Caco-2 (cell line): ENCODE data around the gene ARRDC5. TPM values are rescaled to one million over a fixed set of nuclear protein-coding genes. Genes with fewer than 3 reads are reported as not detected.

Source experiments
- BruUV-seq: library from RNA; stranded (reverse); fragments of 400-500 nt; replicated peaks from 2 replicates; lab custom pipeline; 2021; lab: Mats Ljungman, UMichigan
- CTCF ChIA-PET: fragments of 300-600 bp; sonication (Branson Sonifier 250); formaldehyde crosslinking; loops from one replicate; lab custom pipeline; 2022; ENCODE audit warnings: antibody characterized with exemption; lab: Charles Lee
- POLR2A ChIA-PET: fragments of 300-600 bp; sonication (Branson Sonifier 250); formaldehyde crosslinking; loops from one replicate; lab custom pipeline; 2022; ENCODE audit warnings: antibody characterized with exemption; lab: Charles Lee
- DNase-seq, 2 experiments: peaks; one replicate each; pipeline versions ENCODE4 v3.0.0 to v3.0.0-alpha.2; 2020 to 2022
- H3K27me3 ChIP-seq: replicated peaks from 2 replicates; pipeline ENCODE4 v1.6.0; 2011; ENCODE audit warnings: low read length; ENCODE audit not compliant: control insufficient read depth, insufficient read depth
- H3K36me3 ChIP-seq: 2 replicates; pipeline ENCODE4 v1.5.1; 2011; ENCODE audit warnings: low read length; ENCODE audit not compliant: control insufficient read depth, insufficient read depth
- H3K4me1 ChIP-seq: fragments of 250-450 bp; sonication (Bioruptor Pico); 2 replicates; pipeline ENCODE4 v1.5.1; 2020; ENCODE audit warnings: mild to moderate bottlenecking
- H3K4me3 ChIP-seq: 2 replicates; pipeline ENCODE4 v1.5.1; 2011; ENCODE audit warnings: low read depth, mild to moderate bottlenecking, control low read depth, low read length
- H3K9me3 ChIP-seq: fragments of 250-450 bp; sonication (Bioruptor Pico); 2 replicates; pipeline ENCODE4 v1.5.1; 2020; ENCODE audit warnings: mild to moderate bottlenecking, moderate library complexity
- H3K27ac Mint-ChIP-seq: one replicate; pipeline ENCODE4 v1.8.0; 2022; ENCODE audit warnings: mixed read lengths; ENCODE audit not compliant: unreplicated experiment
- H3K27me3 Mint-ChIP-seq: one replicate; pipeline ENCODE4 v1.8.0; 2022; ENCODE audit warnings: mixed read lengths; ENCODE audit not compliant: insufficient read depth, unreplicated experiment
- H3K36me3 Mint-ChIP-seq: one replicate; pipeline ENCODE4 v1.8.0; 2022; ENCODE audit warnings: mild to moderate bottlenecking, mixed read lengths; ENCODE audit not compliant: insufficient read depth, unreplicated experiment
- H3K4me1 Mint-ChIP-seq: one replicate; pipeline ENCODE4 v1.8.0; 2022; ENCODE audit warnings: low read depth, mixed read lengths; ENCODE audit not compliant: unreplicated experiment
- H3K4me3 Mint-ChIP-seq: one replicate; pipeline ENCODE4 v1.8.0; 2022; ENCODE audit warnings: mild to moderate bottlenecking, moderate library complexity, mixed read lengths; ENCODE audit not compliant: unreplicated experiment
- H3K9me3 Mint-ChIP-seq: one replicate; pipeline ENCODE4 v1.8.0; 2022; ENCODE audit warnings: mixed read lengths; ENCODE audit not compliant: unreplicated experiment
- intact Hi-C: fragments of 100-400 bp; cut with micrococcal nuclease; formaldehyde crosslinking; loops from one replicate; pipeline ENCODE4 v1.10.0; 2022; ENCODE audit not compliant: unreplicated experiment
- total RNA-seq: library from RNA; stranded (reverse); gene quantifications from 2 replicates; pipeline ENCODE4 v1.2.3, GENCODE V29; 2022
- TF ChIP-seq, protein P1 (sequence below), 2 experiments: fragments of 200-600 bp in 1 of 2; IDR thresholded peaks; 1 replicate in 1 of 2; 2 replicates in 1 of 2; pipeline versions ENCODE4 v1.5.1 to v1.8.0; 2011 to 2022; ENCODE audit warnings: antibody characterized with exemption in 1 of 2, control low read depth in 1 of 2, inconsistent platforms in 1 of 2, low read depth in 1 of 2, low read length in 1 of 2, mild to moderate bottlenecking in 1 of 2, moderate library complexity in 1 of 2; ENCODE audit not compliant: insufficient read depth in 1 of 2, severe bottlenecking in 1 of 2, unreplicated experiment in 1 of 2

Gene ARRDC5
- total RNA-seq, 1 experiment from 2014 or later: not detected

DNA sequence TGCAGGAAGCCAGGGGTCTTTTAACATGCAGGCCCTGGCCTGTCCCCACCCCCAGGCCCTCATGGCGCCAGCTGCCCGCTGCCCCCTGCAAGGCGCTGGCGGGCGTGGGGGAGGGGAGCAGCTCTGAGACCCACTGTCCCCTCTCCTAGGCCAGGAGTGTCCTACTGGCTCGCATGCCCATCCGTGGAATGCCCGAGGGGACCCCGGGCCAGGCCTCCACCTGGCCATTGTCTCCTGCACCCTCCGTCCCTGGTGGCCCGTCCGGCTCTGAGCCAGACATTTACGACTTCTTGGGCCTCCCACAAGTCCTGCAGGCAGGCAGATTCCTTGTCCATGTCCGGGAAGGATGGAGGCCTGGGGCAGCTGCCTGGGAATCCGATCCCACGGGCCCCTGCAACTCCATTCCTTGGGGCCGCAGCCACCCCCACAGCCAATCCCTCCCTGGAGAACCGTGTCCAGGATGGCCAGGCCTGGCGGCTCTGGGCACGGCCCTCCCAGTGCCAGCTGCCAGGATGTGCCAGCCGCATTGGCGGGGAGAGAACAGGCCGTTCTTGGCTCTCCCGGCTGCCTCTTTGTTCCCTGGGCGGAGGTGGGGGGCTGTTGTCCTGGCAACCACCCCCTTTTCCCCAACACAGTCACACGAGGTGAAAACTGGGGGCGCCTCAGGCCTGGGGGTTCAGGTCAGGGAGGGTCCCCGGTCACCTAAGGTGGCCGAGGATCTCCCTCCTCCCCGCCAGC lies 24.8 kb downstream of the ARRDC5 start:
- DNase-seq: no peak
- Mint-ChIP-seq H3K4me1 (no peaks in the 10 kb centered on the region), H3K27me3 (no peaks in the 10 kb centered on the region), H3K27ac (no peak overlapping the region), H3K4me3 (no peak overlapping the region), H3K9me3 (no peaks in the 10 kb centered on the region), H3K36me3 (no peaks in the 10 kb centered on the region)
- H3K9me3 ChIP-seq: no peaks in the 10 kb centered on the region
- intact Hi-C loops: no loop called here
- no peaks in the 10 kb centered on the region for H3K4me1 ChIP-seq
- BruUV-seq: no TSS peak
- ChIA-PET CTCF (no interaction called here), POLR2A (no interaction called here)
- H3K36me3 ChIP-seq: no peaks in the 10 kb centered on the region
- H3K27me3 ChIP-seq: no peaks in the 10 kb centered on the region
- TF ChIP-seq, protein P1, sequence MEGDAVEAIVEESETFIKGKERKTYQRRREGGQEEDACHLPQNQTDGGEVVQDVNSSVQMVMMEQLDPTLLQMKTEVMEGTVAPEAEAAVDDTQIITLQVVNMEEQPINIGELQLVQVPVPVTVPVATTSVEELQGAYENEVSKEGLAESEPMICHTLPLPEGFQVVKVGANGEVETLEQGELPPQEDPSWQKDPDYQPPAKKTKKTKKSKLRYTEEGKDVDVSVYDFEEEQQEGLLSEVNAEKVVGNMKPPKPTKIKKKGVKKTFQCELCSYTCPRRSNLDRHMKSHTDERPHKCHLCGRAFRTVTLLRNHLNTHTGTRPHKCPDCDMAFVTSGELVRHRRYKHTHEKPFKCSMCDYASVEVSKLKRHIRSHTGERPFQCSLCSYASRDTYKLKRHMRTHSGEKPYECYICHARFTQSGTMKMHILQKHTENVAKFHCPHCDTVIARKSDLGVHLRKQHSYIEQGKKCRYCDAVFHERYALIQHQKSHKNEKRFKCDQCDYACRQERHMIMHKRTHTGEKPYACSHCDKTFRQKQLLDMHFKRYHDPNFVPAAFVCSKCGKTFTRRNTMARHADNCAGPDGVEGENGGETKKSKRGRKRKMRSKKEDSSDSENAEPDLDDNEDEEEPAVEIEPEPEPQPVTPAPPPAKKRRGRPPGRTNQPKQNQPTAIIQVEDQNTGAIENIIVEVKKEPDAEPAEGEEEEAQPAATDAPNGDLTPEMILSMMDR (IDR thresholded peaks at IDR 0.05; ENCODE audit: insufficient read depth in 1 of 2, low read depth in 1 of 2, low read length in 1 of 2, severe bottlenecking in 1 of 2, unreplicated experiment in 1 of 2): no peak
- H3K4me3 ChIP-seq: no peak overlapping the region

DNA sequence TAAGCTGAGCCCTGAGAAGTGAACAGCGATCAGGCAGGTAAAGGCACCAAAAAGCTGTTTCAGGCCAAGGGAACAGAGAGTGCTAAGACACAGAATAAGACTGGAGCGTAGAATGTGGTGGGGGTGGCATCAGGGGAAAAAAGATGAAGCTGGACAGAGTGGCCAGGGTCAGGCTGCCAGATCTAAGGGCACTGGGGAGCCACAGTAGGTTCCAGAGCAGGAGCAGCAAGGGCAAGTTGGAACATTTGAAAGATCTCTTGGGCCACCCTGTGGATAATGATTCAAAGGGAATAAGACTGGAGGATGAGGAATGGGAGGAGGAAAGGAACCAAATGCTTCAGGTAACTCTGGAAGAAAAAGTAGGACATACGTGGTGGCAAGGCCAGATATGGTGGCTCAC lies 28.8 kb downstream of the ARRDC5 start:
- H3K36me3 ChIP-seq: no peaks in the 10 kb centered on the region
- Mint-ChIP-seq H3K4me1 (peaks cover 6% of the 10 kb centered on the region), H3K9me3 (no peaks in the 10 kb centered on the region), H3K27me3 (no peaks in the 10 kb centered on the region), H3K27ac (no peak overlapping the region), H3K4me3 (no peak overlapping the region), H3K36me3 (no peaks in the 10 kb centered on the region)
- no peaks in the 10 kb centered on the region for H3K4me1 ChIP-seq
- intact Hi-C loops: no loop called here
- H3K9me3 ChIP-seq: no peaks in the 10 kb centered on the region
- BruUV-seq: no TSS peak
- no peak overlapping the region for H3K4me3 ChIP-seq
- ChIA-PET POLR2A (no interaction called here), CTCF (interaction anchor here (2.8 kb wide), 1 partner anchor 157 kb away, joined by 21 read pairs; no protein-coding TSS in a partner anchor)
- no peaks in the 10 kb centered on the region for H3K27me3 ChIP-seq
- TF ChIP-seq, protein P1 (IDR thresholded peaks at IDR 0.05; ENCODE audit: insufficient read depth in 1 of 2, low read depth in 1 of 2, low read length in 1 of 2, severe bottlenecking in 1 of 2, unreplicated experiment in 1 of 2): no peak
- DNase-seq: no peak

DNA sequence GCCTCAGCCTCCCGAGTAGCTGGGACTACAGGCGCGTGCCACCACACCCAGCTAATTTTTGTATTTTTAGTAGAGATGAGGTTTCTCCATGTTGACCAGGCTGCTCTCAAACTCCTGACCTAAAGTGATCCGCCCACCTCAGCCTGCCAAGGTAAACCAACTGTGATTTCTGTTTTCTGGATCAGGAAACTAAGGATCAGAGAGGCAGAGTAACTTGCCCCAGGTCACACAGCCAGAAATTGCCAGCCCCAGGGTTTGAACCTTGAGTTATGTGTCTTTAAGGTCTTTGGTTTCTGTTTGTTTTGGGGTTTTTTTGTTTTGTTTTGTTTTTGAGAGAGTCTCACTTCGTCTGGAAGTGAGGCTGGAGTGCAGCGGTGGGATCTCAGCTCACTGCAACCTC lies 31.0 kb downstream of the ARRDC5 start:
- no TSS peak for BruUV-seq
- no peak for DNase-seq
- ChIA-PET CTCF (interaction anchor here (1.6 to 2.8 kb wide), 2 partner anchors 35 to 159 kb away, joined by 5 to 21 read pairs; no protein-coding TSS in a partner anchor), POLR2A (no interaction called here)
- H3K27me3 ChIP-seq: no peaks in the 10 kb centered on the region
- TF ChIP-seq, protein P1 (IDR thresholded peaks at IDR 0.05; ENCODE audit: insufficient read depth in 1 of 2, low read depth in 1 of 2, low read length in 1 of 2, severe bottlenecking in 1 of 2, unreplicated experiment in 1 of 2): no peak
- Mint-ChIP-seq H3K4me1 (peaks cover 6% of the 10 kb centered on the region), H3K4me3 (no peak overlapping the region), H3K9me3 (no peaks in the 10 kb centered on the region), H3K36me3 (peaks cover 12% of the 10 kb centered on the region), H3K27ac (no peak overlapping the region), H3K27me3 (no peaks in the 10 kb centered on the region)
- H3K4me3 ChIP-seq: no peak overlapping the region
- H3K36me3 ChIP-seq: no peaks in the 10 kb centered on the region
- intact Hi-C loops: loop anchor here (1.0 kb wide), 2 partner anchors 37 to 160 kb away; no protein-coding TSS in a partner anchor
- H3K9me3 ChIP-seq: no peaks in the 10 kb centered on the region
- 0 out of 2 replicates have a peak, but pooled peaks cover under 1% of the 10 kb centered on the region for H3K4me1 ChIP-seq
